HG03460 (cell line): ENCODE data around the gene ADAMTS17.

ENCODE experiments used
- ATAC-seq: cut with Tn5 transposase; IDR thresholded peaks from one replicate; pipeline ENCODE4 v1.9.1; 2021; ENCODE audit not compliant: unreplicated experiment

ADAMTS17 gene

DNA sequence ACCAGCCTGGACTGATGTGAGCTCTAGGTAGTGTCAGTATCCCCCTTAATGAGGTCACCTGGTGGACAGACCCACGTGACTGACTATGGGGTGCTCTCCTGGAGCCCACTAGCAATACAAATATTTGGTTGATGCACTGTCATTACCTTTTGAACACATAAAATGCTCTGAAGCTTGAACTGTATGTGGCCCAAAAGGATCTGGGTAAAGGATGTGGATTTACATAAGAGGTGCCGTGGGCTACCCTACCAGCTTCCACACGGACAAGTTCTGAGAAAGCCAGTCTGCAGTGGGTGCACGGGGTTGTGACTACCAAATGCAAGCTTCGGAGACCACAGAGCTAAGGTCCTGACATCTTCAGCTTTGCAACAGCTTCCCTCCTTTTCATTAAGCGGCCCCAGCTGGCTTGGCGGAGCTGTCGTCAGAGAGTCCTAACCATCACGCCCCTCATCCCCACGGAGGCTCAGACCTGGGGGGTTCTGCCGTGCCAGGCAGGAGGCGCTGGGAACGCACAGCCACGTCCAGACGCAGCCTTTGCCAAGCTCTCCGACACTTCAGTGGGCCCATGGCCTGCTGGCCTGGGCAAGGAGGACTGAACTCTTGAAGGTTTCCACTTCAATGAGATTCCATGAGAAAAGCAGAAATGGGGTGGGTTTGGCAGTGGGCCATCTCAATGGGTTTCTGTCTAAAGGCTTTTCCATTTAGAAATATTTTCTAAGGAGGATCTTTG, 228.3 kb downstream of the ADAMTS17 start:
- no peak for ATAC-seq

DNA sequence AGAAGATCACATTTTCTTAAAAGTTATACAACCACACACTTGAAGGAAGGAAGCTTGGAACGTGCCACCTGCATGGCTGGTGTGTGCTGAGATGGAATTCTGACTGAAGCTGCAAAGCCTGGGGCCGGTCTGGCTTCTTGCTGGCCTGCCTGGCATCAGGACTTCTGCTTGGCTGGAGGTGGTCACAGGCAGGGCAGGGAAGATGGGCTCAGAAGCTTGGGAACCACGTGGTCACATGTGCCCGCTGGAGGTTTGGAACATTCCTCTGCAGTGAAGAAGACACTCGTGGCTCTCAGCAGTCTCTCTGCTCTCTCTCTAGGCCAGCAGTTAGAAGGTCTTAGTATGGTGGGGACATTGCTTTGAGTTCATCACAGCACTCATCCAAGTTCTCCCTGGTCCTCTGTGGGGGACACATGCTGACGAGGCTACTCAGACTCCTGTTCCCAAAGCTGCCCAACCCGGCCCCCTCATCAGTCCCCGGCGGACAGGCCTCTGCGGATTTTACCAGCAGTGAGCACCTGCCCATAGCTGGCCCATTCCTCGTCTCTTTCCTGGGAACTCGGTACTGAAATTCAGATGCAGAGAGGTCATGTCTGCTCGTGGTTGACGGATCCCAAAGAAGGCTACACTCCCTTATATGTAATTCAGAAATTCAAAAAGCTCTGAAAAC, 229.0 kb downstream of the ADAMTS17 start:
- no peak for ATAC-seq

DNA sequence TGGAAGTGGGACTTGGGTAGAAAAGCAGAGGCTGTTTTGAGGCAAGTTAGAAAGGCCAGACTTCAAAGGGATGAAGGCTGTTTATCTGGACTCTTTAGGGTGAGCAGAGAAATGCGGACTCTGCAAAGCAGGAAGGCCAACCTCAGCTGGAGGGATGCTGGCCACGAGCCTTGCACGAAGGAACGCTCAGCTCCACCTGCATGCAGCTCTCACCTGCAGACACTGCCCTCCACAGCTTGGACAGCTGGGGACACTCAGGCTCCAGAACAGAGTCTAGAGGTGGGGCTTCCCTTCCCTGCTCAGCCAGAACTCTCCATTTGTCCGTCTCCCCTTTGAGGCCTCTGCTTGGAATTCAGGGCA, 229.7 kb downstream of the ADAMTS17 start:
- ATAC-seq, result no peak

DNA sequence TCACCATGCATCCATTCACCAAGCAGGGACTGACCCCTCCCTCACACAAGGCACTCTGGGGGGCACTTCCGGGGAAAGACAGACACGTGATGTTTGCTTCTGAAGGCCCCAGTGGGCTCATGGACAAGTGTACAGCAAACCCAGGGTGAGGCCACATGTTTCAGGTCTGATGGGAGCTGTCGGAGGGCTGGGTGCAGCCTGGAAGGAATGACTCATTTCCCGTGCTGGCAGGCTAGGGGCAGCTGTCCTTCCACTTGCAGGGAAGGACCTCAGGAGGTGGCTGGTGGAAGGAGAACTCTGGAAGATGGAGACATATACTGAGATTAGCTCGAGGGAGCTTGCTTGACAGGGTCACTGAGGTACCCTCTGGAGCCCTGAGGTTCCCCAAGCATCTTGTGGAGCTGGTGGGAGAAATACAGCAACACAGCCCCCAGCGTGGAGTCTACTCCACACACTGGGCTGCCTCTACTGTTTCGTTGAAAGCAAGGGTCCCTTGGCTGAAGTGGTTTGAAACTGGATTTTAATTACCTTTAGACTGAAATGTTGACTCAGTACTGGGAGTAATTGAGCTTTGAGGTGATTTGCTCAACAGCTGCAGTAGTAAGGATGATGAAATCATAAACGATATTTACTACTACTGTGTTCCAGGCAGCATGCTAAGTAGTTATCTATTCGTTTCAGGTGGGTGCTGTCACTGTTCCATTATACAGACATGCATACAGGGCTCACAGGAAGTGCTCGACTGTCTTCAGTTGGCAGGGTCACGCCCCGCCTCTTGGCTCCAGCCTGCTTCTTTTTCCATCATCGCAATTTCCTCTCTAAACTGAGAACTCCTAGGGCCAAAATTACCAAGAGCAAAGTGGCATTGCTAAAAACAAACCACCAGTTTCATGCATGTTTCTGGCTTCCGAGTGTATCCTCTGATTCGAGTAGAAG, 230.4 kb downstream of the ADAMTS17 start:
- no peak for ATAC-seq

DNA sequence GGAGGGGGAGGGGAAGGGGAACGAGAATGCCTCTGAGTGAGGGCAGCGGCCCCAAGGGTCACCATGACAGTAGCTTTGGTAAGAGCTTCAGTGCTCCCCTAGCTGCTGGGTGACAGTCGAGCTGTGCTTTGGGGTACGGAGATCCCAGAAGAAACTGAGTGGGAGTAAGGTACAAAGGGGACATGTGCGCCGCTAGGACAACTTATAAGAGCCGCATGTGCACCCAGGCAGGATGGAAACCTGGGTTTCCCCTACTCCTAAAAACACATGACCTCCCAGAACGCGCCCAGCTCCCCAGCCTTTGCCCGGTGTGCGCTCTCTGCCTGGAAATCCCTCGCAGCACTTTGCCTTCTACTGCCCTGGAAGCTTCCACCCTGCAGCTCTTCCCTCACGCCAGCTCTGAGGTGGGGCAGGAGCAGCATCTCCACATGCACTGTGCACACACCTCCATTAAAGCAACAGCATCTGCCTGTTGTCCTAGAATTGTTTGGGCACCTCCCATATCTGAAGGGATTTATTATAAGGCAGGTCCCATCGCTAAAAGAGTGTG, 232.2 kb downstream of the ADAMTS17 start:
- no peak for ATAC-seq

DNA sequence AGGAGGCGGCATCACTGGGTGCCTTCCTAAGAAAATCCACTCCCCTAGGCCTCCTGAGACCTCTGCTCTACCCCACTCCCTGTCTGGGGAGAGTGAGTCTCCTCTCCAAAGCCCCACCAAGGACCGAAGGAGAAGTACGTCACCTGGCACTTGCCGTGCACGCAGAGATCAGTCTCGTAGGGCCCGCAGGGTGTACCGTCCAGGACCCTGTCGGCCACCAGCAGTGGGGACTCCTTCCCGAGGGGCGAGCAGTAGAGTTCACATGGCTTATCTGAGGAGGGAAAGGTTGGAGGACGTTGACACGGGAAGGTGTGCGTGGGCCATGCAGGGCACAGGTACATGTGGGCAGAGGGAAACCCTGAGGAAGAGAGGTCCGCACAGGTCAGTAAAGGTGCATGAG, 232.9 kb downstream of the ADAMTS17 start:
- ATAC-seq, result no peak

DNA sequence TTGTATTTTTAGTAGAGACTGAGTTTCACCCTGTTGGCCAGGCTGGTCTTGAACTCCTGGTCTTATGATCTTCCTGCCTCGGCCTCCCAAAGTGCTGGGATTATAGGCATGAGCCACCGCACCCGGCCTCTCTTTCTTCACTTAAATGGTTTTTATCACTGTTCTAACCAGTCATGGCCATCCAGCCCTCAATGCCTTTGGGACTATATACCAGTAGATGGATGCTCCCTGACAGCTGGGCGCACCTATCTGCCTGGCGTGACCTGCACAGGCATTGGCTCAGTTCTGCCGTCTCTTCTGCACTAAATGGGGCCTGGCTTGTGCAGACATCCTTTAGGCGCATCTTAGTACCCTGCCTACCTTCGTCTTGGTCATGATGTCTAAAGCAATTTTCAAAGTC, 233.4 kb downstream of the ADAMTS17 start:
- no peak for ATAC-seq

DNA sequence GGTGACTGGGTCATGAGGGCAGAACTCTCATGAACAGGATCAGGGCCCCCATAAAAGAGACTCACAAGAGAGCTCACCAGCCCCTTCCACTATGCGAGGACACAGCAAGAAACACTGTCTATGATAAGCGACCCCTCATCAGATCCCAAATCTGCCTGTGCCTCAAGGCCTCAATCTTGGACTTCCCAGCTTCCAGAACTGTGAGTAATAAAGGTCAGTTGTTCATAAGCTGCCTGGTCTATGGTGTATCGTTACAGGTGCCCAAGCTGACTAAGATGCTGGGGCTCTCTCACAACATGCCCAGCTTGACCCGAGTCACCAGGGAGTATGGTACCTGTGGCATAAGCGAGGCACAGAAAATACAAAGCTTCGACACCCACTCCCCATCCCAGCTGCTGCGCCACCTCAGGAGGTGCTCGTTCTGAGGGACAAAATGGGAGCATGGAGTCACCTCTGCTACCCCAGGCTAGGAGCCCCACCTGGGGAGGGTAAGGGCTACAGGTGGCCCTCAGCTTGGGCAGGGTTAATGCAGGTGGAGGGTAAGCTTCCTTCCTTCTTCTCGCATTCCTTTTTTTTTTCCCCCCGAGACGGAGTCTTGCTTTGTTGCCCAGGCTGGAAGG, 234.1 kb downstream of the ADAMTS17 start:
- no peak for ATAC-seq

DNA sequence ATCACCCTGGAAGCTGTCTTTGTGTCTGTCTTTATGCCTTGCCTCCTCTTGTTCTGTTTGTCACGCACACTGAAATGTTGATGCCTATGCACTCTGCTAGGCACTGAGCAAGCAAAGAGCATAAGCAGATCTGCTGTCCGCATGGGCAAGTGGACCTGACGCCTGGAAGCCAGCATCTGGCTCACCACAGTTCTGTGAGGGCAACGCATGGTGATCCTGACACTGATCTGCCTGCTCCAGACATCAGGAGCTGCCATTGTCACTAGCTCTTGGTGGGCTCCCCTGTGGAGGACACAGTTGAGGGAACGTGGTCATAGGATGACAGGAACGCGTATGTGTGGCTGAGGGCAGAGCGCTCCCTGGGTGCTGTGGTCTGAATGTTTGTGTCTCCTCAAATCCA, 234.6 kb downstream of the ADAMTS17 start:
- ATAC-seq, result no peak

DNA sequence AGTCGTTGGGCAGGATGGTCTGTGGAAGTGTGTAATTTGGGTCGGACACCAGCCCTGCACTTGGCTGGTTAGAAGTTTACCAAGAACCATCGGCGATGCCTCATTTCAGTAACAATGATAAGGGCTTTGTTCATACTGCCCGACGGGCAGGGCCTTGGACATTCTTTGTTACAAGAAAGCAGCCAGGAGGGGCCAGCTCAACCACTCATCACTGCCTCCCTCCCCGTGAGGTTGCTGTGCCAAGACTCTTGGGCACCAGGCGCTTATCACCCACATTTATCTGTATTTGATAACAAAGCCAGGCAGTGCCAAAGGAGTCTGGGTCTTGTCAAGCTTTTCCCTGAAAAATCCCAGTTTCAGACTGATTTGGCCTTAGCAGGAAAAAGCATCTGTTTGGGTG, 235.0 kb downstream of the ADAMTS17 start:
- ATAC-seq, result no peak

DNA sequence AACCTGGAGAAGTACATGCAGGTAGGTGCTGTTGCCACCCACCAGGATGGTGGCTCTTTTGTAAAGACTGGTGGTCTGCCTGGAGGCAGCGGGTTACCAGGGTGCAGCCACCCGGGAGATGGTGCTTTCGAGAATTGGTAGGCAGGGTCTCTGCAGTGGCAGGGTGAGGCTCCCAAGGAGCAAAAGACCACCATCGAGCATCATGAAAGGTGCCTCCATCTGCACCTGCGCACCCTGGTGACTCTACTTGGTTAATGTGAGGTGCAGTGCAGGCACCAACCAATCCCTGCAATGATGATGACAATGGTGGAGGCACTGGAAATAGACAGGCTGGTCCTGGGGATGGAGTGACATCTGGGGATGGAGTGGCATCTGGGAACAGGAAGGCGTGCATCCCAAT, 236.7 kb downstream of the ADAMTS17 start:
- no peak for ATAC-seq

DNA sequence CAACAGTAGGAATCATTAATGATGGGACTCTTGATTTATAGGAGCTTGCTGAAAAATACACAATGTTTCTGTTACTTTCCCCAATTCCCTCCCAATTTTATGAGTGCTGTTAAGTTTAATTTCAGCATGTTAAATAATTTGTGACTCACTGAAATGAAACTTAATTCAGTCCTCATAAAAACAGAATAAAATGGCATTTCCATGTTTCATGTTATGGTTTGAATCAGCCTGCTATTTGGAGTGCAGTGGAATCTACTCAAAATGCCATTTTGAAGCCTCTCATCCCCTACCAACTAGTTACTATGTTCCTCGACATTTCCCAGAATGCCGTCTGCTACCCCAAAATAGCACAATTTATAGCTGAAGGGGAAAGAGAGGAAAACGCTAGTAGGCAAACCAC, 237.5 kb downstream of the ADAMTS17 start:
- ATAC-seq, result no peak

DNA sequence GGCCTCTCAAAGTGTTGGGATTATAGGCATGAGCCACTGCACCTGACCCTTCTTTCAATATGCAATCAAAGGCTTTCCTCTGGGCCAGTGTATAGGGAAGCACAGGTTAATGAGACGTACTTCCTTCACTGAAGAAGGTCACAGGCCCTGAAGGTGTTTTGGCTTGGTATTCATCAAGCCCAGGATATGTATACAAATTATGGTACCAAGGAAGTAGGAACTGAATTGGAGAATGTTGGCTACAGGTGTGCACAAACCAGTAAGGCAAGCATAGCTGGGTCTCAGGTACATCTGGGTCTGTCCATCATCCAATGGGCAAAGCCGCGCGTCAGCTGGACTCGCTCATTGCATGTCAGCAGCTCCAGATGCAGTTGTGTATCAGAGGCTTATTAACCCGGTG, 237.9 kb downstream of the ADAMTS17 start:
- no peak for ATAC-seq

DNA sequence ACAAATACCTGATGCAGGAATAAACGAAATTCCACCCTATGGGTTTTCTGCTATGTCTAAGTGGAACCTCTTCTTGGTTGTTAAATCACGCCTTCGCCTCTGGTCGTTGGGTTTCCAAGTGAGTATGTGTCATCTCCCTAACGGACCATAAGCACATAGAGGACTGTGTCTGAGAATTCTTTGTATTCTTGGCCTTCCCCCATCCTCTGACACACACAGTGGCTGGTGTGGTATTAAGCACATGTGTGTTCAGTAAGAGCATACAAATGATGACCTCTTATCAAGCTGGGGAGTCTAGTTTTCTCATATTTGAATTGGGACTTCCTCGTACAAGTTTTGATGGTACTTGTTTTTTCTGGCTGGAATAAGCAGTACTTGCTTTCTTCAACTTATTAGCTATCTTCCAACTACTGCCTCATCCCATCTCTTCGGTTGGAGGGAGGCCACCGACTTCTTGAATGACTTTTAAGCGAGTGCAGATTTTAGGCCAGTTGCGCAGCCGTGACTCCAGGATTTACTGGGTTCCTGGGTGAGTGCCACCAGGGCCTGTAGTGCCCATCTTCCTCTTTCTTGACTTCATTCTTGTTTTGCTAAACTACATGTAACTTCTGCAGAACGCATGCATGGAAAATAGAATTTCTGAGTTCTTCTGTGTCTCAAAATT, 240.2 kb downstream of the ADAMTS17 start:
- no peak for ATAC-seq

DNA sequence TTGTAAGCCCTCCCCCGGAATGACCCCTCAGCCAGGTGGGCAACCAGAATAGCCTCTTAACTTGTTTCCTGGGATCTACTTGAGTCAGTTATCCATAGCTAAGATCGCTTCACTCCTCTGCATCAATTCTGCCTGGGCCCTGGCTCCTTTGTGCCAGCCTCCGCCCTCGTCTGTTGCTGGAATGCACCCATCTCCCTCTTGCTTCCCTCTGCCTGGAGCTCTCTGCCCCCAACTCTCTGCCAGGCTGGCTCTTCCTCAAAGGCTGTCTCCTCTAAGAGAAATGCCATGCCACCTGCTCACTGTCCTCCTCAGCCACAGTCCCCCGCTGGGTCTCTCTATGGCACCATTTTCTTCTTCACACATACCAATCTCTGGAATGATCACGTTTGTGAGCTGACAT, 240.8 kb downstream of the ADAMTS17 start:
- no peak for ATAC-seq

DNA sequence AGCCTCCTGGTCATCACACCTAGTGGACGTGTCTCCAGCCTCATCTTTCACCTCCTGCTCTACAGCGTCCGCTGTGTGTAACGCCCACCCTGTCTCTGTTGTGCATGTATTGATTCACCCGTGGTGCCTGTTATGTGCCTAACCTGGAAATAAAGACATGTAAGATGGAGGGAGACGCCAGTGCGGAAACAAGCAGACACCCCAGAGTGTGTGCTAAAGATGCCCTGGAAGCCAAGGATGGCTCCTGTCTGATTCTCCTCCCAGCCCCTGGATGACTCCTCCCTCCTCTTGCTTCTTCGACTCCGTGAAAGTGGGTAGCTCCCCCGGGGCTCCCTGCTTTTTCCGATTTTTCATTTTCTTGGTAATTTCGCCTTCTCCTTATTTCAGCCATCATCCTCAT, 241.8 kb downstream of the ADAMTS17 start:
- ATAC-seq, result no peak

DNA sequence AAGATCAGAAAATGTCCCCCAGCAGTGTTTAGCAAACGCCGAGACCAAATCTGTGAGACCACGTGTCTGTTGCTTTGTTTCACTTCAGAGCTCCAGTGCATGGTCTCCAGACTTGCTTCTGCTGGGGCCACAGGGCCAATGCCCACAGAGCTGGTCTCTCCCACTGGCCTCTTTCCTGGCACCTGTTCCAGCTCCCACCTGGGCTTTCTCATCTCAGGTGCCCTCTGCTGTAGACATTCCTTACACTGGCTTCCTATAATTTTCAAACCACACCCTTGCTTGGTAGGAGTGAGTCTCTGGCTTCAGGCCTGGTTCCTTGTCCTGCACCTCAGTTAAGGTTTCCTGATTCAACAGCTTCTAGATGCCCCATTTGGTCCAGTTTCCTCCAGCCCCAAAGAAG, 243.1 kb downstream of the ADAMTS17 start:
- ATAC-seq, result no peak

DNA sequence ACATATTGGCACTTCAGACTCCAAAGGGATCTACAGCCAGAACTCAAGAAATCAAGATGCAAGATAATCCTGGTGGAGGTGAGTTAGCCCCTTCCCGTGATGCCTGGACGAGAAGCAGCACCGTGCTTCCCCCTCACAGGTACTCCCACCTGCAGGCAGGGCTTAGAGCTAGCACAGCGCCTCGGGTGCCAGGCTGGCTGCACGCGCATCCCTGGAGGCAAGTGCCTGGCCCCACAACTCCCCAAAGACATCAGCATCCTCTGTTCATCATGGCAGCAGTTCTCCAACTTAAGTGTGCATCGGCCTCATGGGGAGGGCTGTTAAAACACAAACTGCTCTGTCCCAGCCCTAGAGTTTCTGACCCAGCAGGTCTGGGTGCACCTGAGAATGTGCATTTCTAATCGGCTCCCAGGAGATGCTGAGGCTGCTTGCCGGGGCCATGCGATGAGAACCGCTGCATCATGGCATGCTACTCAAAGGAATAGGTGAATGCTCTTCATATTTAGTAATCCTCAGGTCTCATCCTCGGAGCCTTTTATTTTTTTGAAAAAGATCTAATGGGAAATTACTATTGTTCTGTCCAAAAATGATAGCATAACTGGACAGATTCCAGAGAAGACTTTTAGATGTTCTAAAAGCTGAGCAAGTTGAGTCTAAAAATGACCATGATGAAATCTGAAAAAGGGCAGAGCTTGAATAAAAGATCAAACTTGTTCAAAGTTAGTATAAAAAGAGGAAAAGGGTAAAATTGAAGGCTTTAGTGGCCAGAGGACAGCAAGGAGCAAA, 244.2 kb downstream of the ADAMTS17 start:
- ATAC-seq, result no peak

DNA sequence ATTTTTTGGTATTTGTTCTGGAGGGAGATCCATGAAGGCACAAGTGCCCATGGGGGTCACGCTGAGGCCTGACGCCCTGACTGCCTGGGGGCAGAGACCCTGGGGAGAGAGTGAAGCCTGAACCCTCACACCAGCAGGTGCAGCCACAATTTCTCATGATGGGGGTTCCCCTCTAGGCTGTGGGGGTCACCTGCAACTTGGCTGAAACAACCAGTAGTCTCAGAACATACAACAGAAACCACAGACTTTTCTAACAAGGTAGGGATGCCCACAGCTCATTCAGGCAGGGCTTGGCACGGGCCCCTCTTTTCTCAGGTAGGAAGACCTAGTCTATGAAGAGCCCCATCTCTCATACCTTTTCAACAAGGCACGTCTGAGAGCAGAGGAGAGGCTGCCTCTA, 245.1 kb downstream of the ADAMTS17 start:
- ATAC-seq, result no peak

DNA sequence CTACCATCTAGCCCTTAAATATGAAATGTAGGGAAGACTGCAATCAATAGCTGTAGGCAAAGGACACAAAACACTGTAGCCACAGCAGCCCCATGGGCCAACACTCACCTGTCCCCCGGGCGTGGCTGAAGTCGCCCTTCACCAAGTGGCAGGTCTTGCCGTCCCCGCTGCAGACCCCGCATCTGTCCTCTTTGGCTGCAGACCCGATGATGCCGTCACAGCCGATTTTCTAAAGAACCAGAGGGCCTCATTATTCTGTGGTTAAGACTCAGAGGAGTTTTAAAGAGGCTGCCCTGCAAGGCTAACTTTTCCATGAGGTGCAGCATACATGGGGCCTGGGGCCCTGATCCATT, 245.6 kb downstream of the ADAMTS17 start:
- ATAC-seq, result no peak
